K562 (cell line): ENCODE measurements around the gene GCA.

ENCODE experiments used
- CREB1 ChIP-seq, 2 experiments: sonication (generic) in 1 of 2; formaldehyde crosslinking in 1 of 2; IDR thresholded peaks; 2 replicates each; pipeline versions ENCODE4 v1.6.1 to v1.8.0; 2012 to 2022; ENCODE audit warnings: inconsistent platforms in 1 of 2, mild to moderate bottlenecking in 1 of 2, missing genetic modification reagents in 1 of 2, moderate library complexity in 1 of 2
- CTBP1 ChIP-seq: fragments of 450-650 bp; IDR thresholded peaks from 2 replicates; pipeline ENCODE4 v1.6.1; 2016; ENCODE audit warnings: borderline replicate concordance
- CTCF ChIP-seq, 3 experiments: IDR thresholded peaks in 2 of 3; conservative IDR thresholded peaks in 1 of 3; 2 replicates each; pipeline ENCODE4 v1.5.1; 2011 to 2012; ENCODE audit warnings: low read length in 3 of 3, mild to moderate bottlenecking in 3 of 3, control low read depth in 2 of 3, improper control_type of control experiment in 1 of 3, inconsistent platforms in 1 of 3, low read depth in 1 of 3, mixed read lengths in 1 of 3, moderate library complexity in 1 of 3; ENCODE audit not compliant: insufficient read depth in 2 of 3
- MED1 ChIP-seq: sonication (generic); formaldehyde crosslinking; IDR thresholded peaks from 2 replicates; pipeline ENCODE4 v1.8.1; 2023; ENCODE audit warnings: missing genetic modification reagents, borderline replicate concordance
- POLR2A ChIP-seq: fragments of 450-650 bp; conservative IDR thresholded peaks from 2 replicates; pipeline ENCODE4 v1.6.1; 2016
- POLR2G ChIP-seq: fragments of 200-400 bp; formaldehyde crosslinking; IDR thresholded peaks from 2 replicates; pipeline ENCODE4 v1.6.1; 2017; ENCODE audit warnings: low read depth, mild to moderate bottlenecking, antibody characterized with exemption, low read length, moderate library complexity
- TF ChIP-seq, protein P1 (sequence below): fragments of 450-650 bp; formaldehyde crosslinking; IDR thresholded peaks from 2 replicates; pipeline ENCODE4 v1.4.0; 2022; ENCODE audit warnings: missing genetic modification characterization

DNA sequence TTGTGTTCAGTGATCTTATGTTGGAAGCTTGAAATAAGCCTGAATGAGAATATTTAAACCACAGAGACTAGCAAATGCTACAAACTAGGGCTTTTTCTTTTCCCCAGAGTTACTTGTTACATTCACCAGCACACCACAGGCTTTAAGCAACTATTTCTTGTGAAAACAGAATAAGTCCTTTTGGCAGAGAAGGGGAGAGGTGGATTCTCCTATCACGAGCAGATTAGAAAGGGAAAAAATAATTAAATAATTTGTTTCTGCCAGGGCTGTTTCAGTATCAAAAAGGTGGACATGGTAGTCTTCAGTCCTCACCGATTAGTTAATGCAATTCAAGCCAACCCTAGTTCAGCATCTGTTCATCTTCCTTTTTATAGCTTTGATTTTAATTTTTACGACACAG is 38.0 kb upstream of the GCA start:
- TF ChIP-seq MED1 (CRISPR knock-in tag) (no peak), CREB1 (IDR thresholded peaks at IDR 0.05) (no peak), CREB1 (CRISPR knock-in tag; IDR thresholded peaks at IDR 0.05) (no peak), CTCF (IDR thresholded peaks at IDR 0.05 in 2 of 3, conservative IDR thresholded peaks at IDR 0.05 in 1 of 3; ENCODE audit: insufficient read depth in 2 of 3, low read depth in 1 of 3, low read length in 3 of 3) (no peak), POLR2G (no peak), CTBP1 (no peak), POLR2A (no peak)
- TF ChIP-seq, protein P1, sequence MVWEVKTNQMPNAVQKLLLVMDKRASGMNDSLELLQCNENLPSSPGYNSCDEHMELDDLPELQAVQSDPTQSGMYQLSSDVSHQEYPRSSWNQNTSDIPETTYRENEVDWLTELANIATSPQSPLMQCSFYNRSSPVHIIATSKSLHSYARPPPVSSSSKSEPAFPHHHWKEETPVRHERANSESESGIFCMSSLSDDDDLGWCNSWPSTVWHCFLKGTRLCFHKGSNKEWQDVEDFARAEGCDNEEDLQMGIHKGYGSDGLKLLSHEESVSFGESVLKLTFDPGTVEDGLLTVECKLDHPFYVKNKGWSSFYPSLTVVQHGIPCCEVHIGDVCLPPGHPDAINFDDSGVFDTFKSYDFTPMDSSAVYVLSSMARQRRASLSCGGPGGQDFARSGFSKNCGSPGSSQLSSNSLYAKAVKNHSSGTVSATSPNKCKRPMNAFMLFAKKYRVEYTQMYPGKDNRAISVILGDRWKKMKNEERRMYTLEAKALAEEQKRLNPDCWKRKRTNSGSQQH: no peak
